ENCODE results near the gene CDK16.

CDK16 gene

DNA sequence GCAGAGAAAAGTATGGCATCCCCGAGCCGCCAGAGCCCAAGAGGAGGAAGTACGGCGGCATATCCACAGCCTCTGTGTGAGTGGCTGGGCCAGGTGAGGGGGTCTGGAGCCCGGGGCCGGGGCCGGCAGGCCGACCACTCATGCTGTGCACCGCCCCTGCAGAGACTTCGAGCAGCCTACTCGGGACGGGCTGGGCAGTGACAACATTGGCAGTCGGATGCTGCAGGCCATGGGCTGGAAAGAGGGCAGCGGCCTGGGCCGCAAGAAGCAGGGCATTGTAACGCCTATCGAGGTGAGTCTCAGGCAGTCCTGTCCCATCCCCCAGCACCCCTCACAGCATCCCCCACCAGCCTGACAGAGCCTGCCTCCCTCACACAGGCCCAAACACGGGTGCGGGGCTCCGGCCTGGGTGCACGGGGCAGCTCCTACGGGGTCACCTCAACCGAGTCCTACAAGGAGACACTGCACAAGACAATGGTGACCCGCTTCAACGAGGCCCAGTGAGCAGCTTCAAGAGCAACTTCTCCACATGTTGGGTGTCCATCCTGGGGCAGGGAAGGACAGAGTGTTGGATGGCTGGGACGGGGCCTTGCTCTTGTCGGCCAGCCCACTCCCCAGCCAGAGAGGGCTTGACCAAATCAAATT is 32.3 kb upstream of the CDK16 start:
- no peak for DNase-seq

DNA sequence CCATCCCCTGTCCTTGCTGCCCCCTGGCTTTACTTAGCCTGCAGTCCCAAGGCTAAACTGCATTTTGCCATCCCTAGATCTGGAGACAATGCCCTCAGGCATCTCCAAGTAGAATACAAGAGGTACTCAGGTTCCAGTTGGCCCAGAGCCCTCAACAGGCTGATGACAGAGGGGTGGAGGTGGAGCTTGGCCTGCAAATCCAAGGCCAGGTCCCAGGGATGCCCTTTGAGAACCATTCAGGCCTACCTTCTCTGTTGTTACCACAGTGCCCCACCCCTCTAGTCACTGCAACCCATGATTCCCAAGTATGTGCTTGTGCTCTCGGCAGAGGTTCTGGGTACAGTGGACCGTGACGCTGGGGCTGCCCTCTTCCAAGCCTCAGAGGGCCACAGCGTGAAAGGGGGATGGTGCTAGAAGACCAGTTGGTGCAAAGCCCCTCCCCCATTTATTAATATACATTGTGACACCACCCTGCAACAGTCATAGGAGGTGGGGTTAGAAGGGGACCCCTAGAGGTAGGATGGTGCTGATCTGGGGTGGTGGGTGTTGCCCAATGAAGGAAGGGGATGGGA is 31.3 kb upstream of the CDK16 start:
- no peak for DNase-seq

DNA sequence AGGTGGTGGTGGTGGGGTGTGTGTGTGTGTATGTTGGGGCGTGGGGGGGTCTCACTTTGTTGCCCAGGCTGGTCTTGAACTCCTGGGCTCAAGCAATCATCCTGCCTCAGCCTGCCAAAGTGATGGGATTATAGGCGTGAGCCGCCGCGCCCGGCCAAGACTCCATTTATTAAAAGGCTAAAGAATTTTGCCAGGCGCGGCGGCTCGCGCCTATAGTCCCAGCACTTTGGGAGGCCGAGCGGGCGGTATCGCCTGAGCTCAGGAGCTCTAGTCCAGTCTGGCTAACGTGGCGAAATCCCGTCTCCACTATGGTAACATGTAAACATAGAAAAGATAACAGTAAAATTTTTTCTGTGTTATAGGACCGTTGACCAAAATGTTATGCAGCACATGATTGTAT is 28.6 kb upstream of the CDK16 start:
- DNase-seq: no peak

DNA sequence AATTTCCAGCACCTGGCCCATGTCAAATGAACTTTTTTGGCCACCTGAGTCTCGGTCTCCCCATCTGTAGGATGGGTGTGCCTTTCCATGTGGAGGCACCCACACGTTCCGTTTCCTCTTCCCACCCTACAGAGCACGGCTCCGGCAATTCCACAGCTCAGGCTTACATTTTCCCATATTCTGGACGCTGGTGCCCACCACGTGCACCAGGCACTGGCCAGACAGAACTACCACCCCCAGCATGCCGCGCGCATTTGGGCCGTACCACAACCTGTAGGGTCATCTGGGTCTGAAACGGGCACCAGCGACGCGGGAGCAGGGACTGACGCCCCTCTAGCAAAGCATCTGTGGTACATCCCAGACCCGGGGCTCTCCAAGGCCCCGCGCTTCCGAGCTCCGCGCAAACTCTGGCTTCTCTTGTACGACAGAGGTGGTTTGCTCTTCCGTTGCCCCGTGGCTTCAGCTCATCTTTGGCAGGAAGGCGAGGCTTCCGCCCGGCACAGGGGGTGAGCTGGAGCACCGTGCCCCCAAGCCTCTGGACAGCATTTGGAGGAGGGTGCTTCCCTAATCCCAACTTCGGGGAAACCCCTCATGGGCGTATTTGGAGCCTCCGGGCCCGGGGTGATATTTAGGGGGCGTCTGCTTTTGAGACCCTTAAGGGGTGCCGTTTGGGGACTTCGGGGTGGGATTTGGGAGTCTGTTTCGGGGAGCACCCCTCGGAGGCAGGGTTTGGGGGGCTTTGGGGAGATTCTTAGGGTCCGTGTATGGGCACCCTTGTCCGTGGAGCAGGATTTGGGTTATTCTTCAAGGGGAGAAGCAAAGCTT is 27.8 kb upstream of the CDK16 start:
- peak; percentile 92 for DNase-seq

DNA sequence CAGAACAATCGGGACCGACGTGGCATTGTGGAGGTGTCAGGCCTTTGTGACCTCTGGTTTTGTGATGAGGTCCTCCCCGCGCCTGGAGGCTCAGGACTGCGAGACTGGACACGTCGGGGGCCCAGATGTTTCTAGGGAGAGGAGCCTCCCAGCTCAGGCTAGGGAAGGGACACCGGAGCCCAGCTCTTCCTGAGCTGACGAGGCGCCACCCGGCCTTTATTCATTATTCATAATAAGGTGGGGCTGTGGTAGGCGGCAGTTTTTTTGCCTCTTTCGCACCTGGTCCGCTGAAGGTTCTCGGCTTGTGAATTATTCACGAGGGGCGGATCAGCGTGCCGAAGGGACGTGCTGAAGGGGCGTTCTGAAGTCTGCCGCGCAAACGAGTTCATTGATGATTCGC is 27.1 kb upstream of the CDK16 start:
- DNase-seq: no peak

DNA sequence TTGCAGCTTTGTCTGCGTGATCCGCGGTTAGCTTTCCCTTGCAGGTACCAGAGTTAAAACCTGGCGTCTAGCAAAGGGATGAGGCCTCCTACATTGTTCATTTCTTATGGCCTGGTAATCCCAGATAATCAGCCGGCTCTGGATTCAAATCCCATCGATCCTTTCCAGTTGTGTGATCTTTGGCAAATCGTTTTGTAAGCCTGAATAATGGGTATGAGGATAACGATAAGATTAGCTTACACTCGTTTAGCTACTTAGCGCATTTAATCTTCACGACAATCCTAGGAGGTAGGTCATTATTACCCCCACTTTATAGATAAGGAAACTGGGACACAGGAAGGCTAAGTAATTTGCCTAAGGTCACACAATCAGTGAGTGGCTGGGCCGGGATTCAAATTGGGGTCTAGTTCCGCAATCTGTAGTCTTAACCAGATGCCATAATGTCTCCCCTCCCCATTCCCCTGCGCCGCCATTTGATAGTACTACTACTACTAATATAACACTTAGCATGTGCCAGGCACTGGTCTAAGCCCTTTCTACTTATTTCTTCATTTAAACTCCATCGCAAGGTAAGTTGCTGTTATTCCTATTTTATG is 26.6 kb upstream of the CDK16 start:
- no peak for DNase-seq

DNA sequence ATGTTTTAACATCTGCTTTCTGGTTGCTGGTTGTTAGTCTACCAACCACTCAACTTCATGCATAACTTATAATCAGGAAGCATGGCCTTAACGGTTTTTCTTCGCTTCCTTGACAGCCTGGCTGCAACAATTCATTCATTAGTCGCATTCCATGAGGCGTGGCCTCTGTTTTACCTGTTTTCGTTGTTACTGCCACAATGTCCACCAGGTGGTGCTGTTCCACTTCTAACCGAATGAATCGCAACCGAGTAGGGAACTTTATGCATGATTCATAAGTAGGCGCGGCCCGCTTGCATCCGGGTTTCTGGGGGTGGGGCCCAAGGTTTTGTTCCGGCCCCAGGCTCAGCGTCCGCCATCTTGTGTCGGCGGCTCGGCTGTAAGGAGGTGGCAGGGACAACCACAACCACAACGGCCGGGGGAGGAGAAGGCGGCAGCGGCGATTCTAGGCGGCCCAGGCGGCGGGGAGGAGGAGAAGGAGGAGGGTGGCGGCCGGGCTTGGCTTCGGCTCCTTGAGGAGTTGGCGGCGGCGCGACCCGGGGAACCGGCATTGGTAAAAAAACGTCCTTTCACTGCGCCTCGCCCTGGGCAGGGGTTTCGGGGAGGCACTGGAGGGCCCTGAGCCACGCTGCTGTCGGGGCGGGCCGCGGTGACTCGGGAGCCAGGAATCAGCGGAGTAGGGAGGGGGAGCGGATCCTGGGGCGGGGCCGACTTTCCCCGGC is 24.8 kb upstream of the CDK16 start, which contains the start of gene UBA1:
Gene UBA1 (plus strand): TSS at position 355 of the 719 bp plus-strand sequence. CDS start 4,974 bp downstream, outside the sequence.
- peak; percentile 94 for DNase-seq

DNA sequence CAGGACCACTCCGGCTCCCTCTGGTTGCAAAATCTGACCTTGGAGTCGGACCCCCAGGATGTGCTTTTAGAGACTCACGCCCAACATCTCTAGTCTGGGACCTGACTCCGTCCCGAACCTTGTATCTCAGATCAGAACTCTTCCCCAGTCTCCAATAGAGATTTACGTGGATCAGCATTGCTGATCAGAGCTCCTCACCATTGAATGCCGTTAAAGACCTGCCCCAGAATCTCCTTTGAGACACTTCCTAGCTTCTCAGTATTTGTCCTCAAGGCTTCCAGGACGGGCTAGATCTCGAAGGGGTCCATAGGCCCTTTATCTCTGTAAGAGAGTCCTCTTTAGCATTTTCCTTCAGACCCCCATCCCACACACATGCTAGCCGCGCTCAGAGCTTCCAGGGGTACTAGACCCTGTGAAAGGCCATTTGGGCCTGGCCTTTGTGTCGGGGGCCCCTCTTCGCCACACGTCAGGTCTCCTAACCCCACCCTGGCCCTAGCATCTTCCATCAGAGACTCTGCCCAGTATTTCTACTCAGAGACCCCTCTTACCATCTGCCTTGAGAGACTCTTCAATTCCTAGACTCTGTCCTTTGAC is 24.2 kb upstream of the CDK16 start:
- DNase-seq: no peak

DNA sequence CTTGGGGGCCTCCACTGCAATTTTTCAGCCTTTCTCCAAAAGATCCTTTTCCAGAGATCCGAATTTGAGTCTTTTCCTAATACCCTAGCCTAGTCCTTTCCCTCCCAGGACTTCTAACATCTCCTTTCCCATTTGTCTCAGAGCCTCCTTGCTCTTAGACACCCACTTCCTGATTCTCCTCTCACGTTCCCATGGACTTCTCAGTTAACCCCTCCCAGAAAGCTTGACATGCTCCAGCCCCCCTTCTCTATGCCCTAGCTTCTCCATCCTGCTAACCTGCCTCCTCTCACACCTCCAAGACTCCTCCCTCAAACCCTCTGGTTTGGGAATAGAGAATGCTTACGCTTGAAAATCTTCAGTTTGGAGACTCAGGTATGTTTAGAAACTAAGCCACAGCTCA is 22.4 kb upstream of the CDK16 start:
- no peak for DNase-seq

DNA sequence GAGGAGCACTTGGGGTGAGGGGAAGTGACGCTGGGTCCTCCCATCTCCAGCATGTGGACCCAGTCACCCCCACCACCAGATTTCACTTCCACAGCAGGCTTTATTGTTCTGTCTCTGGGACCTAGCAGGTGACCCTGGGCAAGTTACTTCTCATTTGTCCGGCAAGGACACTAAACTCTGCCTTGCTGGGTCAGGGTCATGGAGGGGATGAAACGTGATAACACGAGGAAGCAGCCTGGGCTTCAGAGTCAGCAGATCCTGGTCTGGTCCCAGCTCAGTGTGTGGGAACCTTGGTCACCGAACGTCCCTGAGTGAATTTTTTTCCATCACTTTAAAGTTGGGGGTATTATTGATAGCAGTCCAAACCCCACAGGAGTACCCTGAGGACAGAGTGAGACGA is 21.0 kb upstream of the CDK16 start:
- DNase-seq: no peak

DNA sequence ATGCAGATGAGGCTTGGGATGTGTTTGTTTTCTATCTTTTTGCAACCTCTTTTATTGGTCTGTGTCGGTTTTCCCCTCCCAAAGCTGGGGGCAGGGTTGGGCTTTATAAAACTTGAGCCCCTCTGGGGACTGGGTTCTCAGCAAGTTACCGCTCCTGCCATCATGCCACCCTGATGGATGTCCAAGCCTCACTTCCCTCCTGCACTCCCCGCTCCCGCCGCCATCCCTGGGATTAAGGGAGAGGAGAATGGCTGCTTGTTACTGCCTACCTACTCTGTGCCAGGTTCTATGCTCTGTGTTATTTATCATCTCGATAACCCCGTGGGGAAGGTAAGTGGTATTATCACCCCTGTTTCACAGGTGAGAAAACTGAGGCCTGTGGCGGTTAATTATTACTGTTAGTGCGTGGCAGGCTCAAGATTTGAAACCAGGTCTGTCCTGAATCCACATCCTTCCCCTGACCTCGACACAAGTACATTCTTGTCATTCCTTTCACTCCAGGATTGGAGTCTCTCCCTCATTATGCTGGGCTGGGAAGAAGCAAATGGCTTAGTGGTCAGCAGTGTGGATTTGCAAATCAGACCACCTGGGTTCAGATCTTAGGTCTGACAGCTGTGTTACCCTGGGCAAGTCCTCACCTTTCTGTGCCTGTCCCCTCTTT is 20.3 kb upstream of the CDK16 start:
- no peak for DNase-seq

DNA sequence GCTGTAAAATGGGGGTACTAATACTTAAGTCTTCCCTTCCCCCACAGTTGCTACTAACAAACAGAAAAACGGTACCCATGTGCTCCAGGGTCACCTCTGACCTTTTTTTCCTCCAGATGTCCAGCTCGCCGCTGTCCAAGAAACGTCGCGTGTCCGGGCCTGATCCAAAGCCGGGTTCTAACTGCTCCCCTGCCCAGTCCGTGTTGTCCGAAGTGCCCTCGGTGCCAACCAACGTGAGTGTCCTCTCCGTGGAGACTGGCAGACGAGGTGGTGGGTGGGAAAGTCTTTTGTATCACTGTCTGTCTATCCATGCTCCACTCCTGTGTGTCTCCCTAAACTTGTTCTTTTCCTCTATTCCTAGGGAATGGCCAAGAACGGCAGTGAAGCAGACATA is 19.8 kb upstream of the CDK16 start:
- DNase-seq: no peak

DNA sequence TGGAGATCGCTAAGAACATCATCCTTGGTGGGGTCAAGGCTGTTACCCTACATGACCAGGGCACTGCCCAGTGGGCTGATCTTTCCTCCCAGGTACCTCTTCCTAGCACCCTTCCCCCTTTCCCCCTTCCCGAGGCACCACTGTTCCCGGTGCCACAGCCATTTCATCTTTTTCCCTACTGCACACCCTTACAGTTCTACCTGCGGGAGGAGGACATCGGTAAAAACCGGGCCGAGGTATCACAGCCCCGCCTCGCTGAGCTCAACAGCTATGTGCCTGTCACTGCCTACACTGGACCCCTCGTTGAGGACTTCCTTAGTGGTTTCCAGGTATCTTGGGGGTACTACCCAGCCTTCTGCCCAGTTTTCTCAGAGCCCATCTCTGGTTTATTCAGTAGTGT is 19.2 kb upstream of the CDK16 start:
- no peak for DNase-seq

DNA sequence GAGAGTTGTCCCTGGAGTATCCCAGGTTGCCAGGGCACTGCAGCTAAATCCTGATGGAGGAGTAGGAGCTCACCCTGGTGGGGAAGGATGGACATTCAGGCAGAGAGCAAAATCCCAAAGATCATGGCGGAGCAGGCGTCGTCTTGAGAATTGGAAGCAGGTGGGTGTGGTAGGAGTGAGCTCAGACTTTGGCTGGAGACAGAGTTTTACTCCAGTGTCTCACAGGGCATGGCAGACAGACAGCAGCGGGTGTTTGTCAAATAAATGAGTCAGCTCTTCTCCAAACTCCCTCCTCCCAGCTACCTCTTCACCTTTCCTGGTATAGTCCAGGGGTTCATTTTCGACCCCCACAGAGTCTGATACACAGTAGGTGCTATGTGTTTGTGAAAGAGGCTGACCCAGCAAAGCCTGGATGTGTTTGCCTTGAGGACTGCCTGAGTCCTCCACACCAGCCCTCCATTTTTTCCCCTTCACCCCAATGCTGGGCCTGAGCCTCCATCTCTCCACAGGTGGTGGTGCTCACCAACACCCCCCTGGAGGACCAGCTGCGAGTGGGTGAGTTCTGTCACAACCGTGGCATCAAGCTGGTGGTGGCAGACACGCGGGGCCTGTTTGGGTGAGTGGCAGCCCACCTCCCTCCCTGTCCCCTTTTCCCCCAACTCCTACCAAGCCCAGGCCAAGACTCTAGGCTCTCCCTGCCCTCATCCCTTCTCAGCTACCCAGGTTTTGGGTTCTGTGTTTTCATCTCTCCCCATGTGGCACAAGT is 17.9 kb upstream of the CDK16 start:
- peak; percentile 31 for DNase-seq

DNA sequence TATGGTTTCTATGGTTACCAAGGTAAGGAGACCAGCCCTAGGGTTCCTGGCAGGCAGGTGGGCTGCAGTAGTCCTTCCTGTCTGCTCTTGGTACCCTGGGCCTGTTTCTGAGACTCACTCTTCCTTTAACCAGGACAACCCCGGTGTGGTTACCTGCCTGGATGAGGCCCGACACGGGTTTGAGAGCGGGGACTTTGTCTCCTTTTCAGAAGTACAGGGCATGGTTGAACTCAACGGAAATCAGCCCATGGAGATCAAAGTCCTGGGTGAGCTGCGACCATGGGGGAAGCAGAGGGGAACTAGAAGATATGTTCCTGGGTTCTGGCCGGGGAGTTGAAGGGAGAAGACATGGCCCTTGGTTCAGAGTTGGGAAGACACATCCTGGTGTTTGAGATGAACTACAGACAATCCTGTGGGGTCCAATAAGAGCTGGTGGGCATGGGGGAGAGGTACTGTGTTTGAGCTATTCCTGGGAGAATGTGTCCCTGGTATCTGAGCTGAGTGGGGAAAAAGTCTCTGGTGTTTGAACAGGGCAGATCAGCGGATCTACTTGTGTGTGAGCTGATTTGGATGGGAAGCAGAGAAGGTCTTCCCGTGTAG is 17.0 kb upstream of the CDK16 start:
- DNase-seq: no peak

DNA sequence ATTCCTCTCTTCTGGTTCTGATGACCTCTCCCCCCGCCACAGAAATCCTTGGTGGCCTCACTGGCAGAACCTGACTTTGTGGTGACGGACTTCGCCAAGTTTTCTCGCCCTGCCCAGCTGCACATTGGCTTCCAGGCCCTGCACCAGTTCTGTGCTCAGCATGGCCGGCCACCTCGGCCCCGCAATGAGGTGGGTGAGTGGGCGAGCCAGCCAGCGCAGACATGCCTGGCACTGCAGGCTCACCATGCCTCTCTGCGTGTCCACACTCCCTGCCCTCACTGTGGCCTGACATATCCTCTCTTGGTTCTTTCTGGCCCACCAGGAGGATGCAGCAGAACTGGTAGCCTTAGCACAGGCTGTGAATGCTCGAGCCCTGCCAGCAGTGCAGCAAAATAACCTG is 16.2 kb upstream of the CDK16 start:
- no peak for DNase-seq

DNA sequence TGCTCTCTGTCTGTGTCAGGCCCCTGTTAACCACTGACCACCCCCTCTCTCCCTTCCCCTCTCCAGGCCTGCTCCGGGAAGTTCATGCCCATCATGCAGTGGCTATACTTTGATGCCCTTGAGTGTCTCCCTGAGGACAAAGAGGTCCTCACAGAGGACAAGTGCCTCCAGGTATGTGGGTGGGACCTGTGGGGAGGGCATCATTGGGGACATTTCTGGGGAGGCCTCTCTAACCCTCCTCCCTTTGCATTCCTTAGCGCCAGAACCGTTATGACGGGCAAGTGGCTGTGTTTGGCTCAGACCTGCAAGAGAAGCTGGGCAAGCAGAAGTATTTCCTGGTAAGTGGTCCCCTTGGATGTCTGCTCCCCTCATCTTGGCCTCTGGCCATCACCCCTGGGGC is 15.6 kb upstream of the CDK16 start:
- no peak for DNase-seq

DNA sequence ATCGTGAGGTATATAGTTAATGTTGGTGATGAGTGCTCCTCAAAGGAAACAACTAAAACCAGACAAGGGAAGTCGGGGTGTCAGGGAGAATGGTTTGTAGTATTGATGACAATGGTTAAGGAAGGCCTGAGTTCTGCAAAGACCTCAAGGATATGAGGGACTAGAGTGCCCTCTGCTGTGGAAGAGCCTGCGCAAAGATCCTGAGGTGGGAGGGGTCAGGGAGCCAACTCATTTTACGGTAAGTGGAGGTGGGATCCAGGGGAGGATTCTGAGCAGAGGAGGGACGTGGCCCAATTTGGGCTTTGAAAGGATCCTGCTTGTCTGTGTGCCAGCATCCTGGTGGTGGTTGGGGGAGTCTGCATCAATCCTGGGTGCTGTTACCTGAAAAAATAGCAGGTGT is 13.5 kb upstream of the CDK16 start:
- no peak for DNase-seq

DNA sequence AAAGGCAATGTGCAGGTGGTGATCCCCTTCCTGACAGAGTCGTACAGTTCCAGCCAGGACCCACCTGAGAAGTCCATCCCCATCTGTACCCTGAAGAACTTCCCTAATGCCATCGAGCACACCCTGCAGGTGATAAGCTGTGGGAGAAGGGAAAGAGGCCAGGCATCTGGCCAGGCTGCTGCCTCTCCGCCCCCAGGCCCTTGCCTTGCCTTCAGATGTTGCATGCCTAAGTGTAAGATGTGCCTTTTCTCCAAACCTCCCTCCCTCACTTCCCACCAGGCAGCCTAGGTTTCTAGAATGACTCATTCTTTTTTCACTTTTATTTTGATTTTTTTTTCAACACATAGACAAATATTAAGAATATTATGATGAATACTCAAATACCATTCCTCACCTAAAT is 12.2 kb upstream of the CDK16 start:
- no peak for DNase-seq

DNA sequence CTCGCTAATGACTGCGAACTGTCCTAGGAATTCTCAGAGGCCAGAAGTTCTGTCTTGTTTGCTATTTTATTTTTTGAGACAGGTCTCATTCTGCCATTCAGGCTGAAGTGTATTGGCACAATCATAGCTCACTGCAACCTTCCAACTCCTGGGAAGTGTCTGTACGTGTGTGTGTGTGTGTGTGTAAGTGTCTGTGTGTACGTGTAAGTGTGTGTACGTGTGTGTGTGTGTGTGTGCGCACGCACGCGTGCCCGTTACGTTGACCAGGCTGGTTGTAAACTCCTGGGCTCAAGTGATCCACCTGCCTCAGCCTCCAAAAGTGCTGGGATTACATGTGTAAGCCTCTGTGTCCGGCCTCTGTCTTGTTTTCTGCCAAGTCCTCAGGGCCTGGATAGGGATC is 10.4 kb upstream of the CDK16 start:
- DNase-seq: no peak
